GM19351 (cell line): ENCODE measurements around the gene NFATC3.

ENCODE experiments used
- ATAC-seq: cut with Tn5 transposase; IDR thresholded peaks from one replicate; pipeline ENCODE4 v1.9.1; 2021; ENCODE audit warnings: mild to moderate bottlenecking, moderate library complexity; ENCODE audit not compliant: unreplicated experiment

The NFATC3 gene

GRCh38 chr16:68228652-68229051 is 143.5 kb downstream of the NFATC3 start:
- ATAC-seq, result no peak

- ATAC-seq, result no peak
Observed at GRCh38 chr16:68229431-68230175, 144.4 kb downstream of the NFATC3 start.

DNA sequence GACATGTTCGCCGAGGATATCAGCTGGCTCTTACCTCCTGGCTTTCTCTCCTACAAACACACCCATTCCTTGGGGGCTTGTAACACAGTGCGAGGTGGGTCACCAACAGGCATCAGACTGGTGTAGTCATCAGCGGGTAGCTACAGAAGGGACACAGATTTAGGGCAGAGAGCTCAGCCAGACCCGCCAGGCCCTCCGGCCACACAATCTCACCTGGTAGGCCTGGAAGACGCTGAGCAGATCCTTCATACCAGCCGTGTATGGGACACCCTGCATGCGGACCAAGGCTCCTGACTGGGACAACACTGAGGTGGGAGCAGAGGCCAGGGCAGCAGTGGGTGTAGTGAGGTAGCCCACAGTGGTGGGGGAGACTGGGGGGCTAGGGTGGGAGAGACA is 145.0 kb downstream of the NFATC3 start:
- no peak for ATAC-seq

DNA sequence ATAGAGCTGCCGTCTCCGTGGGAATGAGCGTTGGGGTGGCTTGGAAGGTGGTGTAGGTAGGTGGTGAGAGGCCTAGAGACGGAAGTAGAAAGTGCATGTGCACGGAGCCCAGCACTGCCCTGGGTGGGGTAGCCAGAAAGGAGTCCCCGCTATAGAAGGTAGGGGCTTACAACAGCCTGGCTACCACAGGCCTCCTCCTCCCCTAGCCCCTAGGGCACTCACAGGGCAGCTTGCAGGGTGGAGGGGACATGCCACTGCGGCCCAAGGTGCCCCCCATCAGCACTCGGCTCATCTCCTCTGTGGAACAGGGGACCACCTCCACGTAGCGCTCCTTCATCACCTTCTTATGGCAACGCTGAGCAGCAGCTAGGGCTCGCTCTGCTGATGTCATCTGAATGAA is 145.8 kb downstream of the NFATC3 start:
- ATAC-seq, result no peak

GRCh38 chr16:68231384-68232136 is 146.4 kb downstream of the NFATC3 start:
- ATAC-seq, result no peak

GRCh38 chr16:68232335-68232734 is 147.2 kb downstream of the NFATC3 start:
- ATAC-seq, result no peak

GRCh38 chr16:68233085-68233834 is 148.1 kb downstream of the NFATC3 start:
- no peak for ATAC-seq

- no peak for ATAC-seq
Observed at GRCh38 chr16:68233835-68234187, 148.6 kb downstream of the NFATC3 start.

DNA sequence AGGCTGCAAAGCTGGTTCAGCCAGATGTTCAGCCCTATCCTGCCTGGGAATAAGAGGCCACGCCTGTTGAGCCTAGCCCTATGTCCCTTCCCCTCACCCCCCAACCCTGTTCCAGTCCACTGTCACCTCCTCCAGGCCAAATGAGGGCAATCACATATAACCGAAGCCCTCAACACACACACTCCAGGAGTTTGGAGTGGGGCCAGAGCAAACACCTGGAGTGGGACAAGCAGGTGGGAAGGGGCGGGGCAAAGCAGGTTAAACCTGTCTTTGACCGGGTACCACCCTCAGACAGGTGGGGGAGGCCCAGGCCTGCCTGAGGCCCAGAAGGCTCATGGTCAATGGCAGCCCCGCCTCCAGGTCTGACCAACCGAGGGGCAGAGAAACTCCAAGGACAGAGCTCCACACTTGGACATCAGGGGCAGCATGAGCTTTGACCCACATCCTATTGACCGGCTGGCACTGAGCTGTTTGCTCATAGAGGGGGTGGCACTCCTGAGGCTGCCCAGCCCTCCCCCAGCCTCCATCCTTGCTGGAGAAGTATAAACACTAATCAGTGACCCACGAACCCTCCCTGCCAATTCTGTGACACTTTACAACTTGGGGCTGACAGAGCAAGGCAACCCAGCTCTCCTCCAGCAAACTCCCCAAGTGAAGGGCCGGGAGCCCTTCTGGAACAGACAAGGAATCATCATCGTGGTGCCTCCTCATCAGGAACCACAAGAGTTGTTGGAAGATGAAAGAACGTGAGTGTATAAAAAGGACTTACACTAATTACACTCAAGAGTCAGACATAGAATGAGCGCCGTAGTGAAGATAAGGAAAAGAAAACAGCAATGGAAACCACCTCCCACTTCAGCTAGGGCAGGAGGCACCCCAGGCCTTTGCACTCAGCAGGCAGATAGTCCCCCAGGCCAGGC is 149.3 kb downstream of the NFATC3 start:
- no peak for ATAC-seq

- no peak for ATAC-seq
Observed at GRCh38 chr16:68235108-68235886, 150.1 kb downstream of the NFATC3 start.

DNA sequence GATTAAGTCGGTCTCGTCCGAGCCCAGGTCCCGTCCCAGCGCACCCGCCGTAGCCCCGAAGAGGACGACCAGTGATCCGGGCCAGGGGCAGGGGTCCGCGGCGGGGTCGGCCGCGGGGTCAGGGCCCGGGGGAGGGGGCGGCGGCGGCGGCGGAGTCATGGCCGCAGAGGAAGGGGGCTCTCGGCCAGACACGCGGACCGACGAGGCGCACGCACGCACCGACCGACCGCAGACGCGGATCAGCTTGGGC is 150.6 kb downstream of the NFATC3 start, which contains the start of gene ESRP2:
TSS of gene ESRP2 (minus strand) at position 241 of the 250 bp plus-strand sequence. CDS start at position 159, 82 bp downstream.
- ATAC-seq, result no peak

GRCh38 chr16:68236137-68236825 is 151.1 kb downstream of the NFATC3 start:
- no peak for ATAC-seq

DNA sequence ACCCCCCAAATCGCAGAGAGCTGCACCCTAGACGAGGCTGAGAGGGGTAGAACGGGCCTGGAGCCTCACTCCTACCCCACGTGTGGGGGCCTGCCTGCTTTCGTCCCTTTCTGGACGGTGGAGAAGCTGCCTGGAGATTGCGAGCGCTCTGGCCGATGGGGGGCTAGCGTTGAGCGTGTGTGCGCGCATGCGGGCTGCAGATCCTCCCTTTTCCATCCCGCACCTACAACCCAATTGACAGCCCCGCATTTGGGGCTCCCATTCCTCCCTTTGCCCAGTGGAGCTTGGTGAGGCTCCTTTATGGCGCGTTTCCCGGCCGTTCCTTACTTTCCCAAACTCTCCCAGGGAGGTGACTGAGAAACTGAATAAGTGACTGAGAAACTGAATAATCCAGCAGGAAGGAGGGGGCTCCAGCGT is 151.7 kb downstream of the NFATC3 start:
- ATAC-seq, result no peak

DNA sequence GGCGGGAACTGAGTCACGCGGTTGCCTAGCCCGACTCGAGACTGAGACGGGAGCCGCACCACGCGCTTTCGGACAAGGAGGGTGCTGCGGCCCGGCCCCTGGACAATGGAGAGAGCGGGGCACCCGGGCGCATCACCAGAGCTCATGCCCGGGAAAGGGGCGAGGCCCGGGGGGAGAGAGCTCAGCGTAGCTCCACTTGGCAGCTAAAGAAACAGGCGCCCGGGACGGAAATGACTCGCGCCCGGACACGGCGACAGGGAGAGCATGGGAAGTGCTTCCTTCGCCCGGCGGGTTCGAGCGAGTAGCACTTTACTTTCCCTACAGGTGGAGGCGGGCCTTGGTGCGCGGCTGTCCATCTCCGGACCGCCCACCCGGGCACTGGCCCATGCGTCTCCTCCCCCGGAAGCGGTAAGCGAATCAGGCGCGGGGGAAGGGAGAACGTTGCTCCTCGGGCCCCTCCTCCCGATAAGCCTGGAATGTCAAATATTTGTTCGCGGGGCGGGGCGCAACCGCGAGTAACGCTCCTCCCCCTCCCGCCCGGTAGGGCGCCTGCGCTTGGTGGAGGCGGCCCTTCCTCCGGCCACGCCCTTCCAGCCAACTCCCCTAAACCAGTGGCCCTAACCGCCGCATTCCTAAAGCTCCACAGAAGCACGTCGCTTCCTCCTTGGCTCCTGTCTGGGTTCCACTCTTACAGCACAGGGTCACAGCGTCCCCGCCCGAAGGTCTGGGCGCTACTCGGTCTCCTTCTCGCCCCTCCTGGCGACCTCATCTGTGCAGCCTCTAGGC is 152.3 kb downstream of the NFATC3 start:
- peak; percentile 79 for ATAC-seq

DNA sequence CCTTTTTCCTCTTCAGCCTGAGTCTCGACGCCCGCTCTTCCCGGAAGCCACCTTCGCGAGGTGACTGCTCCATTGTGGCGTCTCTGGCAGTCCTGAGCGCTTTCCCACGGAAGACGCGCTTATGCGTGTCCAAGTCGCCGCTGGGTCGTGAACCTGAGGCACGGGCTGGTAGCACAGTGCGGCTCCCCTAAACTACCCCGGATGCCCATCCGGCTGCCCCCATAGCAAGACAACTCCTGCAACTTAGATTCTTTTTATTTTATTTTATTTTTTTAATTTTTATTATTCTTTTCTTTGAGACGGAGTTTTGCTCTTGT is 152.8 kb downstream of the NFATC3 start:
- ATAC-seq, result no peak

DNA sequence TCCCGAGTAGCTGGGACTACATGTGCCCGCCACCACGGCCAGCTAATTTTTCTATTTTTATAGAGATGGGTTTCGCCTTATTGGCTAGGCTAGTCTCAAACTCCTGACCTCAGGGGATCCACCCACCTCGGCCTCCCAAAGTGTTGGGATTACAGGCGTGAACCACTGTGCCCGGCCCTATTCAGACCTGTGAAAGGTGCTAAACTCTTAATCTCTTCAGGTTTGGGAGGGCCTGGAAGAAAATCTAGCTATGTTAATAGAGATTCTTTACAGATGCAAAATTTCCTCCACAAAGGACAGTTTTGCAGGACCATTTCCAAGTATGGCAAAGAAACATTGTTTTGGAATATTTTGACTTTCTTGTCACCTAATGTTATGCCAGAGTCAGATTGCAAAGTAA is 156.9 kb downstream of the NFATC3 start:
- ATAC-seq, result no peak

DNA sequence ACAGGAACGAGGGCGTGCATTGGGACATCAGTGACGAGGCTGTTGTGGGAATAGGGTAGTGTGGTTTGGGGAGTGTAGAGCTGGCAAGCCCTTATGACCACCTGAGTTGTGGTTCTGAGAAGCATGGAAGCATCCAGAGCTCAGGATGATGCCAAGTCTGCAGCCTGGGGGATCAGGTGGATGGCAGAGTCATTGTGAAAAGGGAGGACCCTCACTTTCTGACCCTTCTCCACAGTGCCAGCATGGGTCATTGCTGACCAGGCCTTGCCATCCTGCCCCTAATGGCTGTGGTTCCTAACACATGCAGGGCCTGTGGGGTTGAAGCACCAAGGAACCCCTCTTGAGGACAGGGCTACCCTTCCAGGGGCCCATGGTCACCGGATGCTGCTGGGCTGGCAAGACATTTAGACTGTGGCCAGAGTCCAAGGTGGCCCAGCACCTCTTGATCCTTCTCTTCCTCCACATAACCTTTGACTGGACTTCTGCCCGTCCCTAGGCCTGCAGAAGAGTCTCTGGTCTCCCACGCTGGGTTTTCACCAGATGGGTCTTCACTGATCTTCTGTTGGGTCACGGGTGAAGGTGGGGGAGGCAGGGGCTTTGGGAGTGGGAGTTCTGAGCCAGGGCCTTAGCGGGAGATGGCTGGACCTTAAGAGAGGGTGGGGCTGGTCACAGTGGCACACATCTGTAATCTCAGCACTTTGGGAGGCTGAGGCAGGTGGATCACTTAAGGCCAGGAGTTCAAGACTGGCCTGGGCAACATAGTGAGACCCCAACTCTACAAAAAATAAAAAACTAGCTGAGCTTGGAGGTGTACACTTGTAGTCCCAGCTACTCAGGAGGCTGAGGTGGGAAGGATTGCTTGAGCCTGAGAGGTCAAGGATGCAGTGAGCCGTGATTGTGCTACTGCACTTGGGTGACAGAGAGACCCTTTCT is 158.0 kb downstream of the NFATC3 start:
- no peak for ATAC-seq

- no peak for ATAC-seq
Observed at GRCh38 chr16:68244481-68244902, 159.3 kb downstream of the NFATC3 start.
